IgD-negative memory B cell (primary cell): ENCODE measurements around the gene FGF11. TPM values are rescaled to one million over a fixed set of nuclear protein-coding genes. Genes with fewer than 3 reads are reported as not detected.

Experiments
- H3K27ac Mint-ChIP-seq, 3 donors: one replicate each; pipeline ENCODE4 v1.8.0; 2020 to 2022; ENCODE audit warnings: mild to moderate bottlenecking in 3 of 3, mixed read lengths in 3 of 3, moderate library complexity in 1 of 3
- H3K27me3 Mint-ChIP-seq: one replicate; pipeline ENCODE4 v1.8.0; 2021; ENCODE audit warnings: mixed read lengths
- H3K36me3 Mint-ChIP-seq: one replicate; pipeline ENCODE4 v1.8.0; 2020; ENCODE audit warnings: mild to moderate bottlenecking, mixed read lengths
- H3K4me1 Mint-ChIP-seq, 3 donors: one replicate each; pipeline ENCODE4 v1.8.0; 2020 to 2022; ENCODE audit warnings: mixed read lengths in 3 of 3, mild to moderate bottlenecking in 1 of 3
- H3K4me3 Mint-ChIP-seq, 4 donors: one replicate each; pipeline ENCODE4 v1.8.0; 2020 to 2022; ENCODE audit warnings: mild to moderate bottlenecking in 4 of 4, mixed read lengths in 4 of 4, moderate library complexity in 3 of 4
- H3K9me3 Mint-ChIP-seq, 3 donors: one replicate each; pipeline ENCODE4 v1.8.0; 2020 to 2021; ENCODE audit warnings: mixed read lengths in 3 of 3, mild to moderate bottlenecking in 1 of 3
- polyA plus RNA-seq: library from polyadenylated mRNA; unstranded; fragments of 300-500 nt; fragmentation: Illumina TruSeq; gene quantifications from one replicate; pipeline ENCODE4 v1.2.3, GENCODE V29; 2021

Gene FGF11
- polyA plus RNA-seq, 1 donor from 2014 or later, result not detected

- Mint-ChIP-seq H3K4me1 (peaks cover 9 to 18% (median 13%) of the 10 kb centered on the region in 3 donors), H3K4me3 (peak within 1 kb of the TSS; percentile 58 to 85 (median 76)), H3K27me3 (peaks cover 59% of the 10 kb centered on the region), H3K27ac (peak within 1 kb of the TSS; percentile 12 to 95 (median 71)), H3K9me3 (peaks cover 0 to 6% (median 1%) of the 10 kb centered on the region in 3 donors), H3K36me3 (peaks cover 4% of the 10 kb centered on the region)
These were observed 5.6 kb downstream of the FGF11 start, which contains the start of gene CHRNB1 for GRCh38 chr17:7444682-7445618. Gene CHRNB1, plus strand, starts transcription at chr17:7445061. Its CDS starts 67 bp downstream, at chr17:7445128.

DNA sequence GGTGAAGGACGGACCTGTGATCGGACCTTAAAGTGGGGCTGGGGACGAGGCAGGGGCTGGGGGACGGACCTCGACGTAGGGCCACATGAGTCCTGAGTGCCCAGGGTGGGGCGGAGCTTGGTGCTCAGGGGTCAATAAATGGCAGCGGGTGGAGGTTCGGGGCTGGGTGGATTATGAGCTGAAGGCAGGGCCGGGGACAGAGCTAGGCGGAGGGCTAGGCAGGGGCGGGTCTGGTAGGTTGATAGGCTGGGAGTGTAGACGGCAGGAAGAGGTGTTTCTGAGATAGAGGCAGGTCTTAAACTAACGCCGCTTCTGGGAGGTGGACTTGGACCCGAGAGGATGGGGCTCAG lies 6.3 kb downstream of the FGF11 start:
- peaks cover 4% of the 10 kb centered on the region for H3K36me3 Mint-ChIP-seq
- H3K9me3 Mint-ChIP-seq, result peaks cover 0 to 6% (median 1%) of the 10 kb centered on the region in 3 donors
- peaks cover 53% of the 10 kb centered on the region for H3K27me3 Mint-ChIP-seq
- H3K4me3 Mint-ChIP-seq, result peak overlapping the region; percentile 58 to 85 (median 76)
- peak overlapping the region; percentile 12 to 95 (median 71) for H3K27ac Mint-ChIP-seq
- peaks cover 7 to 14% (median 9%) of the 10 kb centered on the region in 3 donors for H3K4me1 Mint-ChIP-seq

DNA sequence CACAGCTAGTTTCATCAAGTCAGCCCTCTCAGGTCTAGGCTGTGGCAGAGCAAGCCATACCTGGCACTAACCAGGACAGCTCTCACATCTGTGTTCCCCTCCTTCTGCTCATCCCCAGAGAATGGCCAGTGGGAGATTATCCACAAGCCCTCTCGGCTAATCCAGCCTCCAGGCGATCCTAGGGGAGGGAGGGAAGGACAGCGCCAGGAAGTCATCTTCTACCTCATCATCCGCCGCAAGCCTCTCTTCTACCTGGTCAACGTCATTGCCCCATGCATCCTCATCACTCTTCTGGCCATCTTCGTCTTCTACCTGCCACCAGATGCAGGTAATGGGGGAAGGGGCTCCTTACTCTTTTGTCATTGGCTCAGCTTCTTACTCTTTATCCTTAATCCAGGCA lies 9.1 kb downstream of the FGF11 start:
- H3K9me3 Mint-ChIP-seq, result peaks cover 0 to 6% (median 1%) of the 10 kb centered on the region in 3 donors
- H3K36me3 Mint-ChIP-seq, result peaks cover 4% of the 10 kb centered on the region
- peak overlapping the region in 1 of 3 donors; percentile 11 for H3K27ac Mint-ChIP-seq
- H3K4me1 Mint-ChIP-seq, result peaks cover 7 to 14% (median 9%) of the 10 kb centered on the region in 3 donors
- H3K4me3 Mint-ChIP-seq, result no peak overlapping the region
- H3K27me3 Mint-ChIP-seq, result peaks cover 34% of the 10 kb centered on the region

DNA sequence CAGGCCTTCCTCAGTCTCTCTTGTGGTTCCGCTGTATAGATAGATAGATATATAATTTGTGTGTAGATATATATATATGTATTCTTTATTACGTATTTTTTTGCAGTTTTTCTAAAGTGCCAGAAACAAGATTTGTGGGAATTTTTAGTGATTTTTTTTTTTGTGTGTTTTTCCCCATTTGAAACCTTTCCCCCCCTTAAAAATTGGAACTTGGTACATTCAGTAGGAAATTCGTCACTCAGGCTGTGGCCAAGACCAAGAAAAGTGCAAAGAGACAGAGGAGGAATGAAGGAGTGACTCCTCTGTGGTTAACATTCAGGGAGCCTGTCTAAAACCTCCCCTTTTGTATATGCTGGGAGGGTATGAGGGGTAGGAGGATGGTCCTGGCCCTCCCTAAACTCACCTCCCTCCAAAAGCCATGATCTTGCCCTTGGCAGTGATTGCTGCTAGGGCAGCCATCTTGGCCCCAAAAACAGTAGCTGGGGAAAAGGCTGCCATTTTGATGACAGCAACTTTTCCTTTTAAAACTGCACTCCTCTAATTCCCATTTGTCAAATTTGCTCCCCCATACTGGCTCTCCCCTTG lies 20.7 kb downstream of the FGF11 start:
- Mint-ChIP-seq H3K27ac (peak overlapping the region in 1 of 3 donors; percentile 27), H3K36me3 (no peaks in the 10 kb centered on the region), H3K27me3 (no peaks in the 10 kb centered on the region), H3K4me3 (peak overlapping the region in 1 of 4 donors; percentile 34), H3K4me1 (peaks cover 7 to 12% (median 12%) of the 10 kb centered on the region in 3 donors), H3K9me3 (no peaks in the 10 kb centered on the region)

DNA sequence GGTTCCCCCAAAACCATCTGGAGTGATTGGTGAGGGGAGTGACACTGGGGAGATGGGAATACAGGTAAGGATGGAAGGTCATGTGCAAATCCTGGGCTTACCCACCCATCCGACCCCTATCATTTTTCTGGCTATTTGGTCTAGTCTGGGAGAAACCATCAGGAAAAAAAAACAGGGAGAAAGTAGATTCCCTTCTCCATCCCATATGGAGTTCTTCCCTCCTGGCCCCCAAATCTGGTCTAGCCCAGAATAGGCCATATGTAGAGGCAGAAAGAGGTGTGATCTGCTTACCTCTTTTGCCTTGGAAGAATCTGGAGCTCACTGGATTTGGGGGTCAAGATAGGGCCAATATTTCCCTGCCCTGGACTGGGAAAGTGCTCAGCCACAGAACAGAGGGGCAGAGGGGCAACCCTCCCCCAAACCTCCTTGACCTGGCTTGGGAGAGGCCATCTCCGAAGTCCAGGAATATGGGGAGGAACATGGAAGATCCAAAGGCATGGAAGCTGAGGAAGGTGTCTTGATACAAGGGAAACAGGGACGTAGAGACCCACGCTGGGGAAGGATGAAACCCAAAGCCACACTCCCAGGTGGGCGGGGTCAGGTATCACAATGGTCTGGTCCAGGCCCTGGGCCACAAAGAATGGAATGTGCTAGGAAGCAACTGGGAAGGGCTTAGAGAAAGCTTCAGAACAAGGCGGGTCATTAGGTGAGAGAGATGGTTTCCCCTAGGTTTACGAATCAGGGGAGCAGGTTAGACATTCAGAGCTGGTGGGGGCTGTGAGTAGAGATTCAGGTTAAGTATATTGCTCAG lies 21.7 kb downstream of the FGF11 start:
- peaks cover 3 to 7% (median 6%) of the 10 kb centered on the region in 3 donors for H3K4me1 Mint-ChIP-seq
- no peaks in the 10 kb centered on the region for H3K27me3 Mint-ChIP-seq
- H3K9me3 Mint-ChIP-seq, result no peaks in the 10 kb centered on the region
- H3K27ac Mint-ChIP-seq, result peak overlapping the region in 1 of 3 donors; percentile 53
- H3K4me3 Mint-ChIP-seq, result peak overlapping the region in 1 of 4 donors; percentile 57
- no peaks in the 10 kb centered on the region for H3K36me3 Mint-ChIP-seq

GRCh38 chr17:7462474-7463371 lies 23.4 kb downstream of the FGF11 start:
- no peaks in the 10 kb centered on the region for H3K36me3 Mint-ChIP-seq
- H3K27me3 Mint-ChIP-seq, result no peaks in the 10 kb centered on the region
- peaks cover 5 to 7% (median 7%) of the 10 kb centered on the region in 3 donors for H3K4me1 Mint-ChIP-seq
- H3K4me3 Mint-ChIP-seq, result no peak overlapping the region
- H3K27ac Mint-ChIP-seq, result no peak overlapping the region
- no peaks in the 10 kb centered on the region for H3K9me3 Mint-ChIP-seq

GRCh38 chr17:7463372-7463846 lies 24.1 kb downstream of the FGF11 start:
- no peaks in the 10 kb centered on the region for H3K27me3 Mint-ChIP-seq

DNA sequence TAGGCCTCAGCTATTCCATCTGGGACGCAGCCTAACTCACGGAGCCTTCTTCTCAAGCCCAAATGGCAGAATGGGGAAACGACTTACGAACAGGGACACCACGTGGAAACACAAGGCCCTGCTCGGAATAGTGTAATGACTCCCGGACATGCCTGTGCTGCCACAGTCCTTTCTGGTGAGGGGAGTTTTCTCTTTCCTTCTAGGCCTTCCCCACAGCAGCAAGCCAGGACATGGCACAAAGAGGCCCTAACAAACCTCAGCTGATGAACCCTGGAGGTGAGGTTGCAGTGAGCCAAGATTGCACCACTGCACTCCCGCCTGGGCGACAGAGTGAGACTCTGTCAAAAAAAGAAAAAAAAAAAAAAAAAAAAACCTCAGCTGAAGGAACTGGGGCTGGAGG lies 24.8 kb downstream of the FGF11 start:
- Mint-ChIP-seq H3K9me3 (no peaks in the 10 kb centered on the region), H3K36me3 (no peaks in the 10 kb centered on the region), H3K27ac (no peak overlapping the region), H3K27me3 (no peaks in the 10 kb centered on the region), H3K4me1 (peaks cover 6 to 15% (median 10%) of the 10 kb centered on the region in 3 donors), H3K4me3 (no peak overlapping the region)

More at GRCh38 chr17:7463372-7463846, 24.1 kb downstream of the FGF11 start:
- Mint-ChIP-seq H3K9me3 (no peaks in the 10 kb centered on the region), H3K4me1 (peaks cover 6 to 11% (median 10%) of the 10 kb centered on the region in 3 donors), H3K36me3 (no peaks in the 10 kb centered on the region), H3K27ac (no peak overlapping the region), H3K4me3 (no peak overlapping the region)

DNA sequence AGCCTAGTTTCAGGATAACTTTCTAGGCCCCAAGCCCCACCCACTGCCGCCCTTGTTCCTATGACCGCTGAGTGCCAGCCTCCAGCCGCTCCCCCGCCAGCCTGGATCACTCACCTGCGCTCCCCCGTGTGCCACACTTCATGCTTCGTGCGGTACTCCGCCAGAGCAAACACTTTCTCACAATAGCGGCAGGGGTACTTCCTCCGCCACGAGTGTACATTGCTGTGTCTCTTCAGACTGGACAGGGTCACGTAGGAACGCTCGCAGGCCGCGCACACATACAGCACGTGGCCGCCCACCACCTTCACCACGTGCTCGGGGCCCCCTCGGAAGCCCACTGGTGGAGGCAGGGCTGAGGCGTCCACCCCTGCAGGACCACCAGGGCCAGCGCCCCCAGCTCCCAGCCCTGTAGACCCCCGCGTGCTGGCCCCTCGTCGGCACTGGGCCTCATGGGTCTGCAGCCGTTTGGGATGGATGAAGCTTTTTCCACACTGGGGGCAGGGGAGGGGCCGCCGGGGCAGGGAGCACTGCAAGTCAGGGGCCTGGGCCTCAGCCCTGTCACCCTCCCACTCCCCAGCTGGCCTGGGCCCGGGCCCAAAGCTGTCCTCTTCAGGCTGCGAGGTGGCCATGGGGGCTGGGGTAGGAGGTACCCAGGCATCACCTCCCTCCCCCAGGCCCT lies 26.4 kb downstream of the FGF11 start:
- Mint-ChIP-seq H3K27ac (no peak overlapping the region), H3K9me3 (no peaks in the 10 kb centered on the region), H3K36me3 (no peaks in the 10 kb centered on the region), H3K27me3 (no peaks in the 10 kb centered on the region), H3K4me3 (peak overlapping the region in 1 of 4 donors; percentile 23), H3K4me1 (peaks cover 6 to 16% (median 10%) of the 10 kb centered on the region in 3 donors)

DNA sequence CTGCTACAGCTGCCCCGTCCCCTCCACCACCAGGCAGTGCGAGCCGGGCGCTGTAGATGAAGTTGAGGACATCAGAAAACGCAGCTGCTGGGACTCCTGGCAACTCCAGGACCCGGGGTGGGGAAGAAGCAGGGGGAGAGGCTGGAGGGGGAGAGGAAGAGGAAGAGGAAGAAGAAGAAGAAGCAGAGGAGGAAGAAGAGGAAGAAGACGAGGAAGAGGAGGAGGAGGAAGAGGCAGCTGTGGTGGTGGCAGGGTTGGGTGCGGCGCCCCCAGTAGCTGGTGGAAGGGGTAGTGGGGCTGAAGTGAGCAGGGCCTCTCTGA lies 27.0 kb downstream of the FGF11 start:
- H3K27ac Mint-ChIP-seq, result no peak overlapping the region
- H3K27me3 Mint-ChIP-seq, result no peaks in the 10 kb centered on the region
- H3K4me3 Mint-ChIP-seq, result peak overlapping the region in 1 of 4 donors; percentile 23
- H3K9me3 Mint-ChIP-seq, result no peaks in the 10 kb centered on the region
- H3K36me3 Mint-ChIP-seq, result no peaks in the 10 kb centered on the region
- peaks cover 6 to 18% (median 10%) of the 10 kb centered on the region in 3 donors for H3K4me1 Mint-ChIP-seq

- peaks cover 11 to 21% (median 13%) of the 10 kb centered on the region in 3 donors for H3K4me1 Mint-ChIP-seq
- no peaks in the 10 kb centered on the region for H3K27me3 Mint-ChIP-seq
- peak overlapping the region in 2 of 3 donors; percentile 39 to 43 for H3K27ac Mint-ChIP-seq
- no peaks in the 10 kb centered on the region for H3K36me3 Mint-ChIP-seq
- H3K4me3 Mint-ChIP-seq, result no peak overlapping the region
- H3K9me3 Mint-ChIP-seq, result no peaks in the 10 kb centered on the region
These were observed 27.5 kb downstream of the FGF11 start for GRCh38 chr17:7466639-7467341.

- Mint-ChIP-seq H3K9me3 (no peaks in the 10 kb centered on the region), H3K4me1 (peaks cover 13 to 25% (median 14%) of the 10 kb centered on the region in 3 donors), H3K36me3 (no peaks in the 10 kb centered on the region), H3K4me3 (peak overlapping the region in 1 of 4 donors; percentile 79), H3K27ac (peak overlapping the region; percentile 32 to 91 (median 43)), H3K27me3 (no peaks in the 10 kb centered on the region)
These were observed 28.2 kb downstream of the FGF11 start for GRCh38 chr17:7467498-7467897.

- Mint-ChIP-seq H3K27ac (no peak overlapping the region), H3K4me1 (peaks cover 13 to 27% (median 14%) of the 10 kb centered on the region in 3 donors), H3K27me3 (no peaks in the 10 kb centered on the region), H3K36me3 (no peaks in the 10 kb centered on the region), H3K4me3 (no peak overlapping the region), H3K9me3 (no peaks in the 10 kb centered on the region)
These were observed 29.0 kb downstream of the FGF11 start for GRCh38 chr17:7468290-7468689.
